Muscle of leg (tissue), 16 donors: ENCODE data around the gene LARP1. TPM values are rescaled to one million over a fixed set of nuclear protein-coding genes. Genes with fewer than 3 reads are reported as not detected.

Experiments used
- DNase-seq: peaks from one replicate; pipeline ENCODE4 v3.0.0; 2013
- H3K27ac ChIP-seq: one replicate; pipeline ENCODE4 v1.5.1; 2013; ENCODE audit warnings: mild to moderate bottlenecking, low read length, control low read depth
- H3K27me3 ChIP-seq: one replicate; pipeline ENCODE4 v1.6.1; 2013; ENCODE audit warnings: low read length; ENCODE audit not compliant: control insufficient read depth, insufficient read depth
- H3K36me3 ChIP-seq: one replicate; pipeline ENCODE4 v1.6.1; 2013; ENCODE audit warnings: low read length; ENCODE audit not compliant: control insufficient read depth, insufficient read depth
- H3K4me1 ChIP-seq: one replicate; pipeline ENCODE4 v1.6.1; 2013; ENCODE audit warnings: low read length; ENCODE audit not compliant: control insufficient read depth, insufficient read depth
- H3K4me3 ChIP-seq: one replicate; pipeline ENCODE4 v1.5.1; 2013; ENCODE audit warnings: low read length, control low read depth
- H3K9me3 ChIP-seq: replicated peaks from 2 replicates; pipeline ENCODE4 v1.6.1; 2013; ENCODE audit warnings: low read depth, low read length; ENCODE audit not compliant: control insufficient read depth
- WGBS: methylation state at CpG from one replicate; pipeline ENCODE4 v1.1.5; 2013; ENCODE audit warnings: missing lambda C conversion rate; ENCODE audit not compliant: insufficient coverage; 5-methylcytosine and 5-hydroxymethylcytosine counted together
- long read RNA-seq, 11 donors: transcript quantifications; one replicate each; lab custom pipeline, GENCODE V29; 2026
- polyA plus RNA-seq, 8 donors: library from polyadenylated mRNA; unstranded; fragments of 120-200 nt; gene quantifications; one replicate each; pipeline versions ENCODE4 v1.2.1 to v1.2.3, GENCODE V29; 2013; ENCODE audit warnings: inconsistent platforms in 1 of 8, low replicate concordance in 1 of 8; ENCODE audit not compliant: insufficient read length in 8 of 8, insufficient read depth in 1 of 8
- total RNA-seq: library from RNA; stranded (reverse); fragments of 120-200 nt; gene quantifications from one replicate; pipeline ENCODE4 v1.2.4, GENCODE V29; 2013

Gene LARP1
- 35.6 TPM for total RNA-seq
- polyA plus RNA-seq: 100 to 1,000 TPM in 1 of 8 donors, 10 to 100 TPM in 7; 74.6 to 114 (median 88.6) TPM
- long read RNA-seq, donor 1: 0 reads
- long read RNA-seq, donor 2: 0 reads
- long read RNA-seq, donor 3, partial matches to known transcripts: 5 of 6 reads
- long read RNA-seq, donor 3, other reads (novel, unspliced or antisense): 0 of 6 reads
- long read RNA-seq, donor 4, partial matches to known transcripts: 0 of 2 reads
- long read RNA-seq, donor 4, other reads (novel, unspliced or antisense): 0 of 2 reads
- long read RNA-seq, donor 5, partial matches to known transcripts: 5 of 8 reads
- long read RNA-seq, donor 5, other reads (novel, unspliced or antisense): 0 of 8 reads
- long read RNA-seq, donor 6, partial matches to known transcripts: 22 of 23 reads
- long read RNA-seq, donor 6, other reads (novel, unspliced or antisense): 0 of 23 reads
- long read RNA-seq, donor 7, partial matches to known transcripts: 0 of 1 reads
- long read RNA-seq, donor 7, other reads (novel, unspliced or antisense): 0 of 1 reads
- long read RNA-seq, donor 8, partial matches to known transcripts: 0 of 2 reads
- long read RNA-seq, donor 8, other reads (novel, unspliced or antisense): 0 of 2 reads
- long read RNA-seq, donor 9, partial matches to known transcripts: 0 of 4 reads
- long read RNA-seq, donor 9, other reads (novel, unspliced or antisense): 0 of 4 reads
- long read RNA-seq, donor 10, partial matches to known transcripts: 9 of 12 reads
- long read RNA-seq, donor 10, other reads (novel, unspliced or antisense): 0 of 12 reads
- long read RNA-seq, donor 11, partial matches to known transcripts: 17 of 20 reads
- long read RNA-seq, donor 11, other reads (novel, unspliced or antisense): 0 of 20 reads

DNA sequence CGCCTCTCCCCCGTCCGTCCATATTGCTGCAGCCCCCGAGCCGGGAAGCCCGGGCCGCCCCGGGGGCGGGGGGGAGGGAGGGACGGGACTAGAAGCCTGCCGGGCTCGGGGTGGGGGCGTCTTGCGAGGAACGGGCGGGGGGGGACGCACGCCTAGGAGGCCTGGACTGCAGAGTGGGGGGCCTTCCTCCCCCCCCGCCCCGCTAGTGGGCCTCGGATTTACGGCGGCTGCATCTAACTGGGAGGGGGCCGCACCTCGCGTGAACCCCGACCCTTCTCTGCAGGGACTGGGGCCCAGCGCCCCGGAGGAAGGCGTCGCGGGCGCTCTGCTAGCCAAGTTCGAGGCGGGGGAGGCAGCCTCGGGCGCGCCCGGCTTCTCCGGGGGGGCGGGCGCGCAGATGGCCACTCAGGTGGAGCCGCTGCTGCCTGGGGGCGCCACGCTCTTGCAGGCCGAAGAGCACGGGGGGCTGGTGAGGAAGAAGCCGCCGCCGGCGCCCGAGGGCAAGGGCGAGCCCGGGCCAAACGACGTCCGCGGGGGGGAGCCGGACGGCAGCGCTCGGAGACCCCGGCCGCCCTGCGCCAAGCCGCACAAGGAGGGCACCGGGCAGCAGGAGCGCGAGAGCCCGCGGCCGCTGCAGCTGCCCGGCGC, at the start of gene LARP1:
Gene LARP1, plus strand, starts transcription at position 17 of the 648 bp plus-strand sequence. Its CDS starts 381 bp downstream, at position 398.
- peak; percentile 71 for DNase-seq
- no peaks in the 10 kb centered on the region for H3K9me3 ChIP-seq
- H3K27me3 ChIP-seq: no peaks in the 10 kb centered on the region
- H3K27ac ChIP-seq: peak within 1 kb of the TSS; percentile 98
- peak within 1 kb of the TSS; percentile 92 for H3K4me3 ChIP-seq
- WGBS: 0% methylated on average over 50 of the region's 75 CpGs
- H3K36me3 ChIP-seq: no peaks in the 10 kb centered on the region
- H3K4me1 ChIP-seq: peaks cover 23% of the 10 kb centered on the region

DNA sequence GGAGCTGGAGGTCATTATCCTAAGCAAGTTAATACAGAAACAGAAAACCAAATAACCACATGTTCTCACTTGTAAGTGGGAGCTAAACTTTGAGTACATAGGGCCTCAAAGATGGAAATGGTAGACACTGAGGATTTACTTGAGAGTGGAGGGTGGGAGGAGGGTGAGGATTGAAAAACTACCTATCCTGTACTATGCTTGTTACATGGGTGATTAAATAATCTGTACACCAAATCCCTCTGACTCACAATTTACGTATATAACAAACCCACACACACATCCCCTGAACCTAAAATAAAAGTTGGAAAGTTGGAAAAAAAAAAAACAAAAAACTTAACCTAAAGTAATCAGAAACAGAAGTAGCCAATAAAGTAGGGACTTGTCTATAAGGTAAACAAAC, 48.8 kb upstream of the LARP1 start:
- H3K4me1 ChIP-seq: no peaks in the 10 kb centered on the region
- no peaks in the 10 kb centered on the region for H3K36me3 ChIP-seq
- no peak overlapping the region for H3K4me3 ChIP-seq
- H3K9me3 ChIP-seq: no peaks in the 10 kb centered on the region
- no peak for DNase-seq
- no peaks in the 10 kb centered on the region for H3K27me3 ChIP-seq
- no peak overlapping the region for H3K27ac ChIP-seq
- no CpG with 5 or more reads among the region's 1 CpG for WGBS

DNA sequence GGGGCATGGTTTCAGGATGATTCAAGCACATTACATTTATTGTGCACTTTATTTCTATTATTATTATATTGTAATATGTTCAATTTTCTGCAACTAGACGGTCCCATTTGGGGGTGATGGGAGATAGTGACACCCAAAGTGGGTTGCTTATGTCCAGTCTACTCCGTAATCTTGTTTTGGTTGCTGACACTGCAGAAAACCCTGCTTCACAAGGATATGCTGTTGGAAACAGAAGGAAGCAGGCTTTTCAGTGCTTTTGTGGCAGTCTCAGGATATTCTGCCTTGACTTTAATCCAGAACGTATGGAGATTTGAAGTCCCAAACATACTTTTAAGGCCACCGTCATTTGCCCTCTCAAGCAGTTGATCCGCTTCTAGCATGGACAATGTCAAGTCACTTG, 47.5 kb upstream of the LARP1 start:
- no peaks in the 10 kb centered on the region for H3K9me3 ChIP-seq
- no peaks in the 10 kb centered on the region for H3K36me3 ChIP-seq
- no peak for DNase-seq
- H3K4me1 ChIP-seq: no peaks in the 10 kb centered on the region
- no peak overlapping the region for H3K4me3 ChIP-seq
- H3K27me3 ChIP-seq: no peaks in the 10 kb centered on the region
- no peak overlapping the region for H3K27ac ChIP-seq
- 53% methylated on average over 3 of the region's 5 CpGs for WGBS

- no peak overlapping the region for H3K4me3 ChIP-seq
- DNase-seq: no peak
- H3K4me1 ChIP-seq: no peaks in the 10 kb centered on the region
- H3K27ac ChIP-seq: no peak overlapping the region
- WGBS: 32% methylated on average over 3 of the region's 6 CpGs
- H3K27me3 ChIP-seq: no peaks in the 10 kb centered on the region
- H3K9me3 ChIP-seq: no peaks in the 10 kb centered on the region
- no peaks in the 10 kb centered on the region for H3K36me3 ChIP-seq
Observed at GRCh38 chr5:154708207-154708606, 47.0 kb upstream of the LARP1 start.

DNA sequence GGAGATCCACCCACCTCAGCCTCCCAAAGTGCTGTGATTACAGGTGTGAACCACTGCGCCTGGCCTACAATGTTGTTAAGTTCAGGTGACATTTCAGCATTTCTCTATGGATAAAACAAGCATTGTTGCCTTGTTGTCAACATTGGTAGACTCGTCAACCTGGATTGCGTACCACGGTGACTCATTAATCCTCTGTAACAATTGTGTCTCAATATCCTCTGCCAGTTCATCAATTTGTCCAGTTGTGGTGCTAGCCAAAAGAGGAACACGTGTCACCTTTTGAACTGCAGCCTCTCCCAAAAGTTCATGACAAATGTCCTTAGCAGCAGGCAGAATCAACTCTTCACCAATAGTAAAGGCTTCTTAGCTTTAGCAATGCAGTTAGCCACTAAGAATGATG, 46.3 kb upstream of the LARP1 start:
- H3K4me3 ChIP-seq: no peak overlapping the region
- no peak overlapping the region for H3K27ac ChIP-seq
- WGBS: 81% methylated on average over 4 of the region's 5 CpGs
- DNase-seq: no peak
- no peaks in the 10 kb centered on the region for H3K9me3 ChIP-seq
- H3K4me1 ChIP-seq: no peaks in the 10 kb centered on the region
- no peaks in the 10 kb centered on the region for H3K36me3 ChIP-seq
- no peaks in the 10 kb centered on the region for H3K27me3 ChIP-seq

- WGBS: 78% methylated on average over 6 of the region's 15 CpGs
- no peaks in the 10 kb centered on the region for H3K36me3 ChIP-seq
- no peak overlapping the region for H3K4me3 ChIP-seq
- H3K9me3 ChIP-seq: no peaks in the 10 kb centered on the region
- no peak overlapping the region for H3K27ac ChIP-seq
- no peaks in the 10 kb centered on the region for H3K4me1 ChIP-seq
- no peak for DNase-seq
- H3K27me3 ChIP-seq: no peaks in the 10 kb centered on the region
Observed at GRCh38 chr5:154709368-154710305, 45.5 kb upstream of the LARP1 start.

DNA sequence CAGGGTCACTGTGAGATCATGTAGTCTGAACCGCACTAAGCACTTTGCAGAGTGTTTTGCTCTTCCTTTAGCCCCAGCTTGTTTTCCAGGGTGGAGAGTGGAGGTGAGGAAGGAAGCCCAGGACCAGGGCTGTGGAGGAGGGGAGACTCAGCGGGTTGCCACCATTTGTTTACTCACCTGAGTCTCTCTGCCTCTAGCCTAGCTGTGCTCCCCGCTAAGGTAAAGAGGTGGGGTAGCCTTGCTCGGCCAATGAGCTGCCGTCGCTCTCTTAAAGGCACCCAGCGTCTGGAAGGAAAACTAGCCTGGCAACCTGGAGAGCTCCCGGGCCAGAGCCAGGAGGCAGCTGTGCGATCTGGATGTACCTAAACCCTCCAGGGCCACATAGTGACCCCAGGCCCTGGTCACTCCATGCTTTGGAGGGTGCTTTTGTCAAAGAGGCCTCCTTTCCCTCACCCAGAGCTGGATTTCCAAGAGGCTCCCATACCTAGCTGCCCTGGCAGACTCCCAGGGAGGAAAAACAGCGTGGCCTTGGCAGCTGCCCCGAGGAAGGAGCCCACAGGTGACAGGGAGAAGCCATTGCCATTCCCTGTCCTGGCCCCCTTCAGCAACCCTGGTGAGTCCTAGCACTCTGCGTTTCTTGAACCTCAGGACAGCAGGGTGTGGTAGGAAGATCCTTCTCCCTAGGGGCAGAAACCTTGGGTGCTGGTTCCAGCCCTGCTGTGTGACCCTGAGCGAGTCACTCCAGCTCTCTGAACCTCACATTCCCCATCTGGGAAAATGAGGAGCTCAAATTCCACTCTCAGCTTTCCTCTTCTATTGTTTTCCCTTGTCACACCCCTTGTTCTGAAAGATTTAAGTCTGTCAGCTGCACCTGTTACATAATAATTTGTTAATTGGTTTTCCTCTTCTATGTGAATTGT, 42.4 kb upstream of the LARP1 start:
- Histone ChIP-seq H3K36me3 (no peaks in the 10 kb centered on the region), H3K27ac (no peak overlapping the region), H3K4me3 (no peak overlapping the region), H3K27me3 (no peaks in the 10 kb centered on the region), H3K9me3 (no peaks in the 10 kb centered on the region), H3K4me1 (no peaks in the 10 kb centered on the region)
- no peak for DNase-seq
- 41% methylated on average over 12 of the region's 13 CpGs for WGBS

DNA sequence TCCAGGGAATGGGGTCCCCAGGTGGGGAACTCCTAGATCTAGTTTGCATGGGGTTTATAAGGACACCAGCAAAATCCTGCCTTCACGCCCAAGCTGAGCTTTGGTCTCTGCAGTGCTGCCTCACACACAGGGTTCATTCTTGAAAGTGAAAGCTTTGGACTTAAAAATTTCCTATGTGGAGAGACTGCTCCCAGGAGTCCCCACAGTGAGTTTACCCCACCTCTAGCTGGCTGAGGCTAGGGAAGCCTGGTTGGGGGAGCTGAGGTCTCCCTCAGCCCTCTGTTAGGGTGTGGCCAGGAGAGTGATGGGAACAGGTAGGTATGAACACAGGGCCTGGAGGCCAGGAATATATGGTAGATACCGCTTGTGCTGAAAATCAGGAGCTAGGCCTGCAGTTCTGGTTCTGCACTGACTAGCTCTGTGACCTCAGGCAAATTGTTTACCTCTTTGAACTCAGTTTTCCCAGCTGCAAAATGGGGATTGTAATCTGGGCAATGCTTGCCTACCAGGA, 41.5 kb upstream of the LARP1 start:
- Histone ChIP-seq H3K4me1 (no peaks in the 10 kb centered on the region), H3K36me3 (no peaks in the 10 kb centered on the region), H3K9me3 (no peaks in the 10 kb centered on the region), H3K27me3 (no peaks in the 10 kb centered on the region), H3K4me3 (no peak overlapping the region), H3K27ac (no peak overlapping the region)
- 70% methylated on average over 1 of the region's 2 CpGs for WGBS
- no peak for DNase-seq
